Neural crest cell (in vitro differentiated cells): Measurements from ENCODE around the gene F2RL2. TPM values are rescaled to one million over a fixed set of nuclear protein-coding genes. Genes with fewer than 3 reads are reported as not detected.

Experiments used
- DNase-seq: peaks from one replicate; pipeline ENCODE4 v3.0.0; 2021; ENCODE audit warnings: low read depth, mixed read lengths, low spot score
- H3K27ac Mint-ChIP-seq: one replicate; pipeline ENCODE4 v1.8.0; 2021; ENCODE audit warnings: mild to moderate bottlenecking, mixed read lengths; ENCODE audit not compliant: unreplicated experiment
- H3K27me3 Mint-ChIP-seq: 2 replicates; pipeline ENCODE4 v1.8.0; 2021; ENCODE audit warnings: low read depth, mild to moderate bottlenecking, mixed read lengths
- H3K36me3 Mint-ChIP-seq: 2 replicates; pipeline ENCODE4 v1.8.0; 2021; ENCODE audit warnings: low read depth, mild to moderate bottlenecking, mixed read lengths
- H3K4me1 Mint-ChIP-seq: 2 replicates; pipeline ENCODE4 v1.8.0; 2021; ENCODE audit warnings: mixed read lengths
- H3K4me3 Mint-ChIP-seq: one replicate; pipeline ENCODE4 v1.8.0; 2021; ENCODE audit warnings: mild to moderate bottlenecking, mixed read lengths
- H3K9me3 Mint-ChIP-seq: 2 replicates; pipeline ENCODE4 v1.8.0; 2021; ENCODE audit warnings: mixed read lengths
- CTCF ChIP-seq: fragments of 200-600 bp; sonication (generic); conservative IDR thresholded peaks from 2 replicates; pipeline ENCODE4 v1.5.0; 2021; ENCODE audit warnings: antibody characterized with exemption, mild to moderate bottlenecking
- total RNA-seq: library from RNA; stranded (reverse); gene quantifications from 2 replicates; pipeline ENCODE4 v1.2.1, GENCODE V29; 2021

F2RL2 gene
- total RNA-seq, 1 donor from 2014 or later = not detected

- no peaks in the 10 kb centered on the region for H3K36me3 Mint-ChIP-seq
- no peaks in the 10 kb centered on the region for H3K27me3 Mint-ChIP-seq
- no peak overlapping the region for H3K4me3 Mint-ChIP-seq
- no peak for DNase-seq
- H3K4me1 Mint-ChIP-seq = no peaks in the 10 kb centered on the region
- peak; percentile 44 for TF ChIP-seq CTCF
- no peak overlapping the region for H3K27ac Mint-ChIP-seq
- no peaks in the 10 kb centered on the region for H3K9me3 Mint-ChIP-seq
Measured at GRCh38 chr5:76571559-76571958, 51.6 kb downstream of the F2RL2 start.

- DNase-seq = no peak
Measured at GRCh38 chr5:76570153-76570552, 53.0 kb downstream of the F2RL2 start.

More at GRCh38 chr5:76570153-76570552, 53.0 kb downstream of the F2RL2 start:
- no peak for TF ChIP-seq CTCF
- H3K4me1 Mint-ChIP-seq = no peaks in the 10 kb centered on the region
- H3K27me3 Mint-ChIP-seq = no peaks in the 10 kb centered on the region
- no peak overlapping the region for H3K4me3 Mint-ChIP-seq
- no peaks in the 10 kb centered on the region for H3K36me3 Mint-ChIP-seq
- no peaks in the 10 kb centered on the region for H3K9me3 Mint-ChIP-seq
- no peak overlapping the region for H3K27ac Mint-ChIP-seq

Other genes starting within 250 kb of the F2RL2 start
- gene IQGAP2, start 220.1 kb downstream of the F2RL2 start, total RNA-seq = 12.7 and 14.2 TPM in 2 replicates
- 42.4 and 42.6 TPM in 2 replicates for gene F2R, start 92.7 kb upstream of the F2RL2 start, total RNA-seq
- gene F2RL1, start 195.6 kb upstream of the F2RL2 start, total RNA-seq = 0.20 and 0.30 TPM in 2 replicates
- gene S100Z, start 226.6 kb upstream of the F2RL2 start, total RNA-seq = not detected in 2 replicates